Astrocyte of the spinal cord (primary cell): ENCODE results near the gene LTB4R.

Source experiments
- DNase-seq: peaks from one replicate; pipeline ENCODE4 v3.0.0; 2011; ENCODE audit warnings: low read depth, low spot score
- H3K4me3 ChIP-seq: 2 replicates; pipeline ENCODE4 v1.5.1; 2011; ENCODE audit warnings: low read depth, mild to moderate bottlenecking, low read length, moderate library complexity
- in situ Hi-C: cut with HindIII; loops from 2 replicates; pipeline ENCODE4 v1.10.0; 2017; ENCODE audit warnings: low sequenced_read_pairs
- TF ChIP-seq, protein P1 (sequence below): IDR thresholded peaks from 2 replicates; pipeline ENCODE4 v1.5.1; 2012; ENCODE audit warnings: low read depth, mild to moderate bottlenecking, low read length, inconsistent platforms

LTB4R gene

DNA sequence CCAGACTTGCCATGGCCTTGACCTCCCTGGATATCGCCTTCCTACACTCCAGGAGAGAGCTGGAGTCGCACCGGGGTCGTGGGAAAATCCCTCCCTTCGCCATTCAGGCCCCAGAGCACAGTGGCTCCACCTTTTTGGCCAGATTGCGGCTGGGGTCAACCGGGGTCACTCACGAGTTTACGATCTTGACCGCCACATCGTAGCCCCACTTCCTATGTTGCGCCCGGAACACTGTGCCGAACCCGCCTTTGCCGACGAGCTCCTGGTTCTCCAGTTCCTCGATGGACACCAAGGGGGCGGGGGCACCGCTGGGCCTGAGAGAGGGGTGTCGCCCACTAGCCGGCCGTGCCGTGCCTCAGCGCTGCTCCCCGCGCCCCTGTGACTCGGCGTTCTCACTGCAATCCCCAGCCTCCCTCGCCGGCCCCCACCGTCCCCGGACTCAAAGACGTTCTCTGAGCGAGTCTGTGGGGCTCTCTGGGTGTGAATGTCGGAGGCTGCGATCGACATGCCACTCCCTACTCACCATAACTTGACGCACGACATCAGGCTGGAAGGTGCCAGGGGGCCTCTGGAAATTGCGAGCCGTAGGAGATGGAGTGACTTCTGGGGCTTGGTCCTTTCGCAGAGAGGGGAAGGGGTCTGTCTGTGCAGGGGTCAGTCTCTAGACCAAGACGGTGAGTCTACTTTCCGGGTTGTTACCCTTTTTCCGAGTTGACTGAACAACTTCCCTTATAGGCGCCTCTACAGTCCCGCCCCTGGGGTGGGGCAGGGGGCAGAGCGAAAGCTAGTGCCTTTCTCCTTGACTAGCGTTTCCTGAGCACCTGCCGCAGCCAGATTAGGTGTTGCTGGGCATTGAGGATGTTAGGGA is 28.2 kb downstream of the LTB4R start, which contains the start of gene RIPK3:
Gene RIPK3 (minus strand): TSS at position 708 of the 868 bp plus-strand sequence. CDS start 165 bp downstream, at position 543.
- no peak for DNase-seq
- in situ Hi-C loops: loop anchor here (10.0 kb wide), 1 partner anchor 95 kb away; no protein-coding TSS in a partner anchor

DNA sequence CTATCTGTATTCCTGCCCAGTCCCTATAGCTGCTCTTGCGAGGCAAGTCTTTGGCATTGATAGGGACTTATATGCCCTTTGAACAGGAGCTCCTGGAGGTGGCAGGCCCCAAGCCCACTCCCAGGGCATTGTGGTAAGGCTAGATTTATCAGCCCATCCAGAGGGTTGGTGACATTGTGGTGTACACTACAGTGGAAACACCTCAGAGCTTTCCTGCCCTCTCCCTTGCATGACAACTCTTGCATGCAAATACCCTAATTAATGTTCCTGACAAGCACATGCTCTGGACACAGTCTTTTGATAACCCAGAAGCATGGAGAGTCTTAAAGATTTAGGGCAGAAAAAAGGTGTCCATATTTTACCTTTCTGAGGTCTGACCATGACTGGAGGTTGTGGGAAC is 29.3 kb downstream of the LTB4R start:
- no peak overlapping the region for H3K4me3 ChIP-seq
- no peak for DNase-seq
- TF ChIP-seq, protein P1, sequence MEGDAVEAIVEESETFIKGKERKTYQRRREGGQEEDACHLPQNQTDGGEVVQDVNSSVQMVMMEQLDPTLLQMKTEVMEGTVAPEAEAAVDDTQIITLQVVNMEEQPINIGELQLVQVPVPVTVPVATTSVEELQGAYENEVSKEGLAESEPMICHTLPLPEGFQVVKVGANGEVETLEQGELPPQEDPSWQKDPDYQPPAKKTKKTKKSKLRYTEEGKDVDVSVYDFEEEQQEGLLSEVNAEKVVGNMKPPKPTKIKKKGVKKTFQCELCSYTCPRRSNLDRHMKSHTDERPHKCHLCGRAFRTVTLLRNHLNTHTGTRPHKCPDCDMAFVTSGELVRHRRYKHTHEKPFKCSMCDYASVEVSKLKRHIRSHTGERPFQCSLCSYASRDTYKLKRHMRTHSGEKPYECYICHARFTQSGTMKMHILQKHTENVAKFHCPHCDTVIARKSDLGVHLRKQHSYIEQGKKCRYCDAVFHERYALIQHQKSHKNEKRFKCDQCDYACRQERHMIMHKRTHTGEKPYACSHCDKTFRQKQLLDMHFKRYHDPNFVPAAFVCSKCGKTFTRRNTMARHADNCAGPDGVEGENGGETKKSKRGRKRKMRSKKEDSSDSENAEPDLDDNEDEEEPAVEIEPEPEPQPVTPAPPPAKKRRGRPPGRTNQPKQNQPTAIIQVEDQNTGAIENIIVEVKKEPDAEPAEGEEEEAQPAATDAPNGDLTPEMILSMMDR: no peak
- in situ Hi-C loops: no loop called here

More for the DNA sequence above, 28.2 kb downstream of the LTB4R start, which contains the start of gene RIPK3:
- H3K4me3 ChIP-seq: no peak within 1 kb of the TSS
- TF ChIP-seq, protein P1: no peak

DNA sequence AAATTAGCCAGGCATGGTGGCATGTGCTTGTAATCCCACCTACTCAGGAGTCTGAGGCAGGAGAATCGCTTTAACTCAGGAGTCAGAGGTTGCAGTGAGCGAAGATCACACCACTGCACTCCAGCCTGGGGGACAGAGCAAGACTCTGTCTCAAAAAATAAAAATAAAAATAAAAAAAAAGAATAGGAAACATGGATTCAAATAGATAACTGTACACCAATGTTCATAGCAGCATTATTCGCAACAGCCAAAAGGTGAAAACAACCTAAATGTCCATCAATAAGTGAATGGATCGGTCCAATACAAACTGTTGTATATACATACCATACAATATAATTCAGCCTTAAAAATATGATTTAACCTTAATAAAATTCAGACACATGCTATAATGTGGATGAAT is 31.6 kb downstream of the LTB4R start:
- in situ Hi-C loops: no loop called here
- H3K4me3 ChIP-seq: no peak overlapping the region
- DNase-seq: no peak
- TF ChIP-seq, protein P1: no peak

- in situ Hi-C loops: no loop called here
- TF ChIP-seq, protein P1: no peak
- DNase-seq: no peak
- no peak overlapping the region for H3K4me3 ChIP-seq
Measured at GRCh38 chr14:24343795-24344660, 32.7 kb downstream of the LTB4R start.

DNA sequence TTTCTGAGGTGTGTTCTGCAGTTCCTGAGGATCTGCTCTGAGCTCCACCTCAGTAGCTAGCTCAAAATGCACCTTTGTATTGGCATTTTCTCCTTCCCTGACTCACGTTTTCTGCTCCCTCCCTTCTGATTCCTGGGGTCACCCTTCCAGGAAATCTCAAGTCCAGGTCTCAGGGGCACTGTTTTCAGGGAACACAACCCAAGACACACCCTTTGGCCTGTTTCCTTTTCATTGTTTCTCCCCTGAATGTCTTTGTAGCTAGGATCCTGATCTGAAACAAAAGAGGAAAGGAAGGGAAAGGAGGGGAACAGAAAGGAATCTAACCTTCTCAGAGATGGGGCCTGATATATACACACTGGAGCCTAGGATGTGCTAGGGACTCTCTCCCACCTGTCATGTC is 35.8 kb downstream of the LTB4R start:
- TF ChIP-seq, protein P1: no peak
- in situ Hi-C loops: no loop called here
- H3K4me3 ChIP-seq: no peak overlapping the region
- DNase-seq: no peak

DNA sequence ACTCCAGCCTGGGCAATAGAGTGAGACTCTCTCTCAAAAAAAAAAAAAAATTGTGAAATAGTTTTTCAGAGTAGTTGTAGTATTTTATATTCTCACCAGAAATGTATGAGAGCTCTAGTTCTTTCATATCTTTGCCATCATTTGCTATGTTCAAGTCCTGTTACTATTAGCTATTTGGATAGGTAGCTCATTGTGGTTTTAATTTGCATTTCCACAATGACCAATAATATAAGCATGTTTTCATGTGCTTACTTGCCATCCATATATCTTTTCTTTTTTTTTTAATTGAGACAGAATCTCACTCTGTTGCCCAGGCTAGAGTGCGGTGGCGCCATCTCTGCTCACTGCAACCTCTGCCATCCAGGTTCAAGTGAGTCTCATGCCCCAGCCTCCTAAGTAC is 36.9 kb downstream of the LTB4R start:
- no peak overlapping the region for H3K4me3 ChIP-seq
- in situ Hi-C loops: no loop called here
- no peak for DNase-seq
- TF ChIP-seq, protein P1: no peak
